Gastrocnemius medialis (tissue), 4 donors: ENCODE results near the gene PPM1J.

ENCODE experiments used
- POLR2A ChIP-seq, 2 donors: fragments of 450-650 bp; IDR thresholded peaks; one replicate each; pipeline ENCODE4 v1.6.1; 2017; ENCODE audit warnings: antibody characterized with exemption in 2 of 2, mild to moderate bottlenecking in 2 of 2, moderate library complexity in 2 of 2
- TF ChIP-seq, protein P1 (sequence below), 5 experiments: fragments of 450-650 bp in 3 of 5; fragments of 200-600 bp in 2 of 5; sonication (generic) in 2 of 5; IDR thresholded peaks in 4 of 5; conservative IDR thresholded peaks in 1 of 5; 1 replicate in 4 of 5; 2 replicates in 1 of 5; pipeline ENCODE4 v1.5.1; 2016 to 2019; ENCODE audit warnings: antibody characterized with exemption in 5 of 5, mild to moderate bottlenecking in 3 of 5, moderate library complexity in 3 of 5

- TF ChIP-seq, protein P1, sequence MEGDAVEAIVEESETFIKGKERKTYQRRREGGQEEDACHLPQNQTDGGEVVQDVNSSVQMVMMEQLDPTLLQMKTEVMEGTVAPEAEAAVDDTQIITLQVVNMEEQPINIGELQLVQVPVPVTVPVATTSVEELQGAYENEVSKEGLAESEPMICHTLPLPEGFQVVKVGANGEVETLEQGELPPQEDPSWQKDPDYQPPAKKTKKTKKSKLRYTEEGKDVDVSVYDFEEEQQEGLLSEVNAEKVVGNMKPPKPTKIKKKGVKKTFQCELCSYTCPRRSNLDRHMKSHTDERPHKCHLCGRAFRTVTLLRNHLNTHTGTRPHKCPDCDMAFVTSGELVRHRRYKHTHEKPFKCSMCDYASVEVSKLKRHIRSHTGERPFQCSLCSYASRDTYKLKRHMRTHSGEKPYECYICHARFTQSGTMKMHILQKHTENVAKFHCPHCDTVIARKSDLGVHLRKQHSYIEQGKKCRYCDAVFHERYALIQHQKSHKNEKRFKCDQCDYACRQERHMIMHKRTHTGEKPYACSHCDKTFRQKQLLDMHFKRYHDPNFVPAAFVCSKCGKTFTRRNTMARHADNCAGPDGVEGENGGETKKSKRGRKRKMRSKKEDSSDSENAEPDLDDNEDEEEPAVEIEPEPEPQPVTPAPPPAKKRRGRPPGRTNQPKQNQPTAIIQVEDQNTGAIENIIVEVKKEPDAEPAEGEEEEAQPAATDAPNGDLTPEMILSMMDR (IDR thresholded peaks at IDR 0.05 in 4 of 5, conservative IDR thresholded peaks at IDR 0.05 in 1 of 5), result no peak
- no peak for TF ChIP-seq POLR2A (IDR thresholded peaks at IDR 0.05)
Measured at GRCh38 chr1:112754116-112754628, 39.0 kb upstream of the PPM1J start.
